Gastrocnemius medialis (tissue), 4 donors: Measurements from ENCODE around the gene PLAGL2.

ENCODE experiments used
- POLR2A ChIP-seq, 2 donors: fragments of 450-650 bp; IDR thresholded peaks; one replicate each; pipeline ENCODE4 v1.6.1; 2017; ENCODE audit warnings: antibody characterized with exemption in 2 of 2, mild to moderate bottlenecking in 2 of 2, moderate library complexity in 2 of 2
- TF ChIP-seq, protein P1 (sequence below), 5 experiments: fragments of 450-650 bp in 3 of 5; fragments of 200-600 bp in 2 of 5; sonication (generic) in 2 of 5; IDR thresholded peaks in 4 of 5; conservative IDR thresholded peaks in 1 of 5; 1 replicate in 4 of 5; 2 replicates in 1 of 5; pipeline ENCODE4 v1.5.1; 2016 to 2019; ENCODE audit warnings: antibody characterized with exemption in 5 of 5, mild to moderate bottlenecking in 3 of 5, moderate library complexity in 3 of 5

DNA sequence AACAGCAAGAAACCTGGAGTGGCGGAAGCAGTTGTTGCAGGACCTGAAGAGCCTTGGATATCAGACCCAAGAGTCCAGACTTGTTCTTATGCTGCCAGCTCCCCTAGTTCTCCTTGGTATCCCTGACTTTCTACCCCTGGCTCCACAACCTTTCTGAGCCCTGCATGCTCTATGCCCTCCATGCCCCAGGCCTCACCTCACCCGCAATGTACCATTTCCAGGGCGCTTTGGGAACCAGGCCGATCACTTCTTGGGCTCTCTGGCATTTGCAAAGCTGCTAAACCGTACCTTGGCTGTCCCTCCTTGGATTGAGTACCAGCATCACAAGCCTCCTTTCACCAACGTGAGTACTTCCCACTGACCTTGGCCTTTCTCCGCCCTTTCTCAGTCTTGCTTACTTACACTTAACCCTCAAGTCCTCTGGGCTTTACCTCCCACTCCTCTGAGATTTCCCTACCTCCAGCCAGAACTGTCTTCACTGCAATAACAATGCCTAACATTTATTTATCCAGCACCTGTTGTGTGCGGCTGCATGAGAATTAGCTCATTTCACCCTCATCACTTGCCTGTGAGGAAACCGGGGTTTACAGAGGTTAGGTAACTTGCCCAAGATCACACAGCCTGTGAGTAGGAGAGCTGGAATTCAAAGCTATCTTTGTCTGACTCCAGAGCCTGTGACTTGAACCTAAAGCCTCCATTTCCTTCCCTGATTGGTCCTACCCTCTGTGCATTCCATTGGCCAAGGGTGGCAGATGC lies 2.5 kb upstream of the PLAGL2 start:
- TF ChIP-seq, protein P1, sequence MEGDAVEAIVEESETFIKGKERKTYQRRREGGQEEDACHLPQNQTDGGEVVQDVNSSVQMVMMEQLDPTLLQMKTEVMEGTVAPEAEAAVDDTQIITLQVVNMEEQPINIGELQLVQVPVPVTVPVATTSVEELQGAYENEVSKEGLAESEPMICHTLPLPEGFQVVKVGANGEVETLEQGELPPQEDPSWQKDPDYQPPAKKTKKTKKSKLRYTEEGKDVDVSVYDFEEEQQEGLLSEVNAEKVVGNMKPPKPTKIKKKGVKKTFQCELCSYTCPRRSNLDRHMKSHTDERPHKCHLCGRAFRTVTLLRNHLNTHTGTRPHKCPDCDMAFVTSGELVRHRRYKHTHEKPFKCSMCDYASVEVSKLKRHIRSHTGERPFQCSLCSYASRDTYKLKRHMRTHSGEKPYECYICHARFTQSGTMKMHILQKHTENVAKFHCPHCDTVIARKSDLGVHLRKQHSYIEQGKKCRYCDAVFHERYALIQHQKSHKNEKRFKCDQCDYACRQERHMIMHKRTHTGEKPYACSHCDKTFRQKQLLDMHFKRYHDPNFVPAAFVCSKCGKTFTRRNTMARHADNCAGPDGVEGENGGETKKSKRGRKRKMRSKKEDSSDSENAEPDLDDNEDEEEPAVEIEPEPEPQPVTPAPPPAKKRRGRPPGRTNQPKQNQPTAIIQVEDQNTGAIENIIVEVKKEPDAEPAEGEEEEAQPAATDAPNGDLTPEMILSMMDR (IDR thresholded peaks at IDR 0.05 in 4 of 5, conservative IDR thresholded peaks at IDR 0.05 in 1 of 5): no peak
- TF ChIP-seq POLR2A (IDR thresholded peaks at IDR 0.05): no peak
